Measurements from ENCODE around the gene HOXB1.

The HOXB1 gene

DNA sequence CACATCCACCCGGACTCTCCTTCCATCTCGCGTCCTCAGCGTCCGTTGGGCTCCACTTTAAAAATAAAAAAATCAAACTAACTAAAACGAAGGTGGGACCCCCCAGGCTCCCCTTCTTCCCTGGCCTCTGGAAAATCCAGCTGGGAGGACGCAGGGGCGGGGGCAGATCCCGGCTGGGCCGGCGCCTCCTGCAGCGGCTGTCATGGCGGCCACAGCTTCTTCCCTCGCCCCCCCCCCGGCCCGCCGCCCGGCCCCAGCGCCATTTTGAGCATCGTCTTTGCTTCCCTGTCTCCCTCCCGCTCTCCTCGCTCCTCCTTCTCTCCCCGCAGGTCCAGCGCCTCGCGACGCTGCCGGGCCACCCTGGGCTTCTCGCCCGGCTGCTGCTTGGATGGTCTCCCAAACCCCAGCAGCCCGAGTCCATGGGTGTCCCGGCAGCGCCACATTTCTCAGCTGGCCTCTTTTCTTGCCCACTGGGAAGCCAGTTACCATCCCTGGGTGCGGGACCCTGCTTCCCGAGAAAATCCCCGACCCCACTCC, 10.8 kb upstream of the HOXB1 start:
- DNase-seq, result peak; percentile 80

DNA sequence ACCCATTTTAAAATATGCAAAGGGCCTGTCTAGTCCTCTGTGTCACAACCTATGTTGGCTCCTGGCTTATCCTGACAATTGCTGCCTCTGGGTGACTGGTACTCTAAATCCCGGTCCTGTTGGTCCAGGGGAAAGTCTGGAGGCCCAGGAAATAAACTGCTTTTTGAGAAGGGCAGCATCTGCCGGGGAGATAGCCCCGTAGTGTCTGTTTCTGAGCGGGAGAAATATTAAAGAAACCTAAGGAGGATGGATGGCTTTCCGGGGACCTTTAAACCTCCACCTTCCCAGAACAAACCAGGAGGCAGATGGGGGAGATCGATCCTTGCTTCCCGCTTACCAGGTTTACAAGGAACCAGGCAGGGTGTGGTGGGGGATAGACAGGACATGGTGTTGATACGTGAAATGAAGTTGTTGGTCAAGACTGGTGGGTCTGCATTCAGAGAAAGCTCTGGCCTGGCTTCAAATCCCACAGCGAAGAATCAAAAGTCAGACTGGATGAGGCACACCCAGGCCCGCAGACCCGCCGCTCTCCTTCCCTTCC, 10.3 kb upstream of the HOXB1 start:
- no peak for DNase-seq

DNA sequence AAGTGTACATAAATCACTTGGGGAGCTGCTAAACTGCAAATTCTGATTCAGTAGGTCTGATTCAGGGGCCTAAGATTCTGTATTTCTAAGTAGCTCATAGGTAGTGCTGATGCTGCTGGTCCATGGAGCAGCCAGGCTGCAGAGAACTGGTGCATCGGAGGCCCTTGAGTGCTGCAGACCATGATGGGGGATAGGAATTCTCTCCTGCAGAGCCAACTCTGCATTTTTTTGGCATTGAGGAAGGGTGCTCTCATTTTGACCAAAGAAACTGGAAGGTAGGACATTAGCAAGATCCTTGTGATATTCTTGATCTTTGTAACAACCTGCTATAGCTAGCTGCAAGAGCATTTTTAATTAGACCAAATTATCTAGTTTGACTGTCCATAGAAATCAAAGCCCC, 9.4 kb upstream of the HOXB1 start:
- DNase-seq, result no peak

DNA sequence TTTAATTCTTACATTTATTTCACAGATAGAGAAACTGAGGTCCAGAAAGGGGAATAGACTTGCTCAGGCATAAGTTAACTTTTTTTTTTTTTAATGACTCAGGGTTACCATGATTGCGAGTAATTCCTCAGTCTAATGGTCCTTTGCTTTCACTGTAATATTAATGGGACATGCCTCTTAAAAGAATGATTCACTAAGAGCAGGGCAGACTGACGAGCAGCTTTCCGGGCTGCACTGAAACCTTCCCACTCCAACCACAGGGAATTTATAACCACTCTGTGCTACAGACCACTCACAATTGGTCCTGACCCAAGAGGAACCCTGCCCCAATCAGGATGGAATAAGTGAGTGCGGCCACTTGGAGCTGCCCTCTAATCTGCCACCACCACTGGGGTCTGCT, 8.4 kb upstream of the HOXB1 start:
- peak; percentile 88 for DNase-seq

DNA sequence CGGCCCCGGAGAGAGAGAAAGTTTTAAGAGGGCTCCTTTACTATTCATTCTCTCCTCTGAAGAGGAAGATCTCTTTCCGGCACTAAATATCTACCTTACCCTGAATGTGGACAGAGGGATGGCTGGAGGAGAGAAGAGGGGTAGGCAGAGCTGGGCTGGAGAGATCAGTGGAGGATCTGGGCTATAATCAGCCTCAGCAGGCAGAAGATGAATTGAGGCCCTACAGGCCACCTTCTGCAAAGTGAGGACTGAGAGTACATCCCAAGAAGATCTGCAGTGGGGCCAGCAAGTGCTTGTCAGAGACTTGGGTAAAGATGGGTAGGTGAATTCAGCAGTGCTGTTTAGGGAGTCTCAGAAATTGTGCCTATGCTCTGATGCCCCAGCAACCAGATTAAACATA, 6.5 kb upstream of the HOXB1 start:
- DNase-seq, result no peak

- DNase-seq, result peak; percentile 41
Measured at GRCh38 chr17:48535793-48536559, 5.2 kb upstream of the HOXB1 start.

DNA sequence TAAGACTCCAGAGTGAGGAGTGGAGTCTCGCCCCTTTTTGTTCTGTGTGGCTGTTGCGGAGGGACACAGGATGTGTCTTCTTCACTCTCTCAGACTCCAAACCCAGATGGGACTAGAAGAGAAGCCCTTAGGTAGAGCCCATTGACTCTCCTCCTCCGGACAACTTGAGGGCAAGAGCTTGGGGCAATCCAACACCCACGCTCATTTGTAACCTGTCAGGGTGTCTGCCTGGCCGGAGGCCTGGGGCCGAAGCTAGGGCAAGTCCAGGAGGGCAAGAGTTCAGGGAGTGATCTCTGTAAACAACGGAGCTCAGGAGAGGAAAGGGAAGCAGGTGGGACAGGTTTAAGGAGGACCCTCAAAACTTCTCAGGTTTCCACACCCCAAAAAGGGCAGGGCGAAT, 1.4 kb upstream of the HOXB1 start:
- DNase-seq, result no peak

- no peak for DNase-seq
Measured at GRCh38 chr17:48530208-48530886, 464 bp downstream of the HOXB1 start.

- DNase-seq, result no peak
Measured at GRCh38 chr17:48529683-48530009, 1.2 kb downstream of the HOXB1 start.

DNA sequence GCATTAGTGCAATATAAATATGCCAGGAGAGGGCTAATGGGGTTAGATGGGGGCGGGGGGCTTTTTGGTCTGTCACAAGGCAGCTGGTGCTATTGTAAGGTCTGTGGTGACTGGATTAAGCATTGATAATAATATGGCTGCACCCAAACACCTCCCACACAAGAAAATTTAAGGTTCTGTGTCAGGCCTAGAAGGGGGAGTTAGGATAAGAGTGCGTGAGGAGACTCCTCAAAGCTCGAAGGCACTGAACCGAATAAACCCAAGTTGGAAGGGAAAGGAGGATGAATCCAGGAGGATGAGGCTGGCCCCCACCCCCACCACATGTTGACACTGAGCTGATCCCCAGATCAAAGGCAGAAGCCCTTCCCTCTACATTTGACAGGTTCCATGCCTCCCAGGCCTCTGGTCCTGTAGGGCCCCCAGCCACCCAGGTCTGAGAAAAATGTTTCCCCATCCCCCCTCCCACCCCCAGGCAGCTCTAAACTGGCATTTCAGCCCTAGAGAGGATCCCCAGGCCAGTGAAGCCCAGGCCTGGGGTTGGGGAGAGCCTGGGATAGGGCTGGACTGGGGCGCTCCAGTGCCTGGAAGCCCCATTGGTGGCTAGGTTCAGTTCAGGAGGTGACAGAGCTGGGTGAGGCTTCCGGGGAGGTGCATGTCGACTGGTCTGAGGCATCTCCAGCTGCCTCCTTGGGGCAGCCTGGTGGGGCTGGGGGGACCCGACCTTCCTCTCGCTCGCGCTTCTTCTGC, 1.7 kb downstream of the HOXB1 start:
- DNase-seq, result no peak

GRCh38 chr17:48528153-48528935, 2.5 kb downstream of the HOXB1 start:
- no peak for DNase-seq

DNA sequence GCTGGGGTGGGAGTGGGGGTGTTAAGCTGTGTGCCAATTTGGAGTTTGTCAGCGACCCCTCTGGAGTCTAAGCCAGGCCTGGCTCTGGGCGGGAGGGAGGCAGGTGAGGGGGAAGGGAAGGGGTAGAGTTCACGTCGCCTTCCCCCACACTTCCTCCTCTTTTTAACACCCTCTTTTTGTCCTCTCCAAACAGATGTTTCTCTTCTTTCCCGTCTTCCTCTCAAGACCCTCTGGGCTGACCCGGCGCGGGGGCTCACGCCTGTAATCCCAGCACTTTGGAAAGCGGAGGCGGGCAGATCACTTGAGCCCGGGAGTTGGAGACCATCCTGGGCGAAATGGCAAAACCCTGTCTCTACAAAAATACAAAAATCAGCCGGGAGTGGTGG, 3.3 kb downstream of the HOXB1 start:
- no peak for DNase-seq

DNA sequence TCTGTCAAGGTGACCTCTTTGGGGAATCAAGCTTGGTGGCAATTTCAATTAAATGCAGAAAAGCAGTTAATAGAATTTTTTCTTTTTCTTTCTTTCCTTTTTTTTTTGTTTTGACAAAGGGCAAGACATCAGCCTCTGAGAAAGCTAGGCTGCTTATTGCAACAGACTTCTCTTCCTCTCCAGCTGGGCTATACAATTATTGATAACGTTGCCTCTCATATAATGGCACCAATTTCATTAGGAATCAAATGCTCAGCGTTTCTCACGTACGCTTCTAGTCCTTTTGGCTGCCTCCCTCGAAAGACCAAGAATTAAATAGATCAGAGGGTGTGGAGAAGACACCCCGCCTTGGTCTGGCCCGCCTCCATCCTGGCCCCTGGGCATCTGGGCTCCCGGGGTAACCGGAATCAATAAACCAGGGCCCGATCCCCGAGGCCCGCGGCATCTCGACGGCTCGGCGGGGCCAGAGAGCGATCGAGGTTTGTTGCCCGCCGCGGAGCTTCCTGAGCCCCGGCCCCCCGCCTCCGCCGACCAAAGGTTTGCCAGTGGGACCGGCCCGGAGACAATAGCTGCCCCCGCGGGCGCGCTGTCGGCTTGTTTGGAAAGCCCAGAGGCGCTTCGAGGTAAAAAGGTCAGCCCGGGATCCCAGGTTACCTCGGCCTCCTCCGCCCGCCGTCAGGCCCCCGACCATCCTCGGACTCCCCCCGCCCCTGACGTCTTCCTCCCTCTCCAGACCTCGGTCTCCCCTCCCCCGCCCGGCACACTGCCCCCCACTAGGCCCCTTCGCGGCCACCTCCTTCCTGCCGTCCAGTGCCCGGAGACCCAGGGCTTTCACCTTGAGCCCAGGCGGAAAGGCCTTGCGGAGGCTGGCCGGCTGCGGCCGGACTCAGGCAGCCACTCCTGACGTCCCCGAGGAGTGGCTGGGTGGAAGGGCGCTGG, 3.9 kb downstream of the HOXB1 start:
- no peak for DNase-seq

GRCh38 chr17:48523010-48523409, 7.8 kb downstream of the HOXB1 start:
- peak; percentile 30 for DNase-seq

GRCh38 chr17:48522031-48522653, 8.7 kb downstream of the HOXB1 start:
- DNase-seq, result no peak

DNA sequence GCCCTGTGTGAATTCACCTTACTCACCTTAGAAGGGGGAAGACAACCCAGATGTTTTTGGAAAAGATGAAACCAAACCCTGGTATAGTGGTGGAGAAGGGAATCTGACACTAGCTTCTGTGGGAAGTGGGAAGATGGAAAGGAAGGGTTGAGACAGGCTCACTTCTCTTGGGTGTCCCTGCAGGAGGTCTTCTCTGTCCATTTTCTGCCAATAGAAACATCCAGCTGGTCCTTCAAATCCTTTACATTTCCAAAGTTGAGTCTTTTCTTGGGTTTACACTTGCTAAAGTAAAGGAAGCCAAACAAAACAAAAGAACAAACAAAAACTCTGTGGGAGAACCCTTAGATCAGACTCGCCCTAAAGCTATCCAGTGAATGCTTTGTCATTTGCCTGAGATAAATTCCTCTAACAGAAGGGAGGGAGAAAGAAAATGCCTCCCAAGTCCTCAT, 10.2 kb downstream of the HOXB1 start:
- DNase-seq, result no peak

GRCh38 chr17:48519427-48519826, 11.4 kb downstream of the HOXB1 start:
- no peak for DNase-seq

GRCh38 chr17:48517478-48517877, 13.3 kb downstream of the HOXB1 start:
- DNase-seq, result no peak

- no peak for DNase-seq
Measured at GRCh38 chr17:48515925-48516900, 14.6 kb downstream of the HOXB1 start.

GRCh38 chr17:48514477-48514876, 16.3 kb downstream of the HOXB1 start:
- no peak for DNase-seq
